Upper lobe of left lung (tissue), 4 donors: ENCODE measurements around the gene TAF1L.

ENCODE experiments used
- CTCF ChIP-seq, 6 experiments: fragments of 450-650 bp in 4 of 6; fragments of 200-600 bp in 2 of 6; sonication (generic) in 2 of 6; IDR thresholded peaks; one replicate each; pipeline ENCODE4 v1.5.1; 2016 to 2019; ENCODE audit warnings: antibody characterized with exemption in 6 of 6
- EP300 ChIP-seq, 4 donors: sonication (generic); formaldehyde crosslinking; IDR thresholded peaks; one replicate each; pipeline ENCODE4 v1.5.1; 2017; ENCODE audit warnings: antibody characterized with exemption in 4 of 4, control low read depth in 2 of 4
- POLR2A ChIP-seq, 4 donors: fragments of 450-650 bp; IDR thresholded peaks; one replicate each; pipeline ENCODE4 v1.5.1; 2016 to 2017; ENCODE audit warnings: antibody characterized with exemption in 4 of 4, mild to moderate bottlenecking in 2 of 4
- POLR2AphosphoS5 ChIP-seq, 2 donors: sonication (generic); formaldehyde crosslinking; IDR thresholded peaks; one replicate each; pipeline ENCODE4 v1.5.1; 2017; ENCODE audit warnings: antibody characterized with exemption in 2 of 2

DNA sequence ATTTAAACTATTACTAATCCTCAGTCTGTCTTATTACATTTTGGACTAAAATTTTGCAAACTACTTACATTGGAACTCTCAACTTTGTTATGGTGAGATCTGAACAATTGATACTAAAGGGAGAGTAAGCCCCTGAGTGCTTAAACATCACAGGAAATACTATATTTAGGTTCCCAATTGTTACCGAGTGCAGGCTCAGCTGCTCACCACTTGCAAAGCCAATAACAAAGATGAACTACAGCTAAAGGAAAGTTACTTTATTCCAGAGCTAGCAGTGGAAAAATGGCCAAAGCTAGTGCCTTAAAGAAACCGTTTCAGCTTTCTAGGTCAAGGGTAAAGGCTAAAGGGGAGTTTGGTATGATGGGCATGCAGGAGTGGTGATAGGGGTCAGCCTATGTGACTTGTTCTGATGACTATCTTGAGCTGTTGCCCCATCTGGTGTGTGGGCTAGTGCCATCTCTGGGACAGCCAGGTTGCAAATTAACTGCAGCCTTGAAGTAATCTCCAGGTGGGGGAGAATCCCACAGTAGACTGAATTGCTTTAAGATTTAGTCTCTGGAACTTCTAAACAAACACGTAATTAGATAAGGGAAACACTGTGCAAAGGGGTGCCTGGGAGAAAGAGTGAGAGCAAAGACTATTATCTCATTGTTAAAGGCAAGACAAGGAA is 54.7 kb downstream of the TAF1L start:
- TF ChIP-seq CTCF (IDR thresholded peaks at IDR 0.05) (no peak), POLR2AphosphoS5 (IDR thresholded peaks at IDR 0.05) (no peak), POLR2A (IDR thresholded peaks at IDR 0.05) (no peak), EP300 (IDR thresholded peaks at IDR 0.05) (no peak)
